ENCODE results near the gene DPP6.

DPP6 gene

DNA sequence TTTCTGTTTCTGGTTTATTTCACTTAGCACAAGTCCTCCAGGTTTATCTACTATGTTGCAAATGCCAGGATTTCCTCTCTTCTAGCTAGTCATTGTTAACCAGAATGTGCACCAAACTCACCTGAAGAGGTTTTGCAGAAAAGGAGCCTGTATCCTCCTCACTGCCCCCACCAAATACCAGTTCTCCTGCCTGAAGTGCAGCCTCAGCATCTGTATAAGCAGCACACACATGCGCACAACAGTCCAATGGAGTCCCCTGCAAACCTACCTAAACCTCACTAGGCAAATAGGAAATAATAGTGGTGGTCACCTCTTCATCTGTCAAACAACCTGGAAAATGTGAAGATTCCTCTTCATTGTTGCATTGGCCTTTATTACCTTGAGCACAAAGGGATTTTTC is 712.9 kb downstream of the DPP6 start:
- DNase-seq (ENCODE audit: extremely low read depth, low read depth): no peak
- TF ChIP-seq CTCF (IDR thresholded peaks at IDR 0.05; ENCODE audit: low read depth, low read length): no peak

GRCh38 chr7:154767142-154767541 is 714.9 kb downstream of the DPP6 start:
- TF ChIP-seq CTCF (IDR thresholded peaks at IDR 0.05; ENCODE audit: low read depth, low read length): no peak

GRCh38 chr7:154767821-154768415 is 715.7 kb downstream of the DPP6 start:
- TF ChIP-seq CTCF (IDR thresholded peaks at IDR 0.05; ENCODE audit: low read depth, low read length): no peak
- DNase-seq (ENCODE audit: extremely low read depth, low read depth): no peak

More at GRCh38 chr7:154767142-154767541, 714.9 kb downstream of the DPP6 start:
- no peak for DNase-seq (ENCODE audit: extremely low read depth, low read depth)

DNA sequence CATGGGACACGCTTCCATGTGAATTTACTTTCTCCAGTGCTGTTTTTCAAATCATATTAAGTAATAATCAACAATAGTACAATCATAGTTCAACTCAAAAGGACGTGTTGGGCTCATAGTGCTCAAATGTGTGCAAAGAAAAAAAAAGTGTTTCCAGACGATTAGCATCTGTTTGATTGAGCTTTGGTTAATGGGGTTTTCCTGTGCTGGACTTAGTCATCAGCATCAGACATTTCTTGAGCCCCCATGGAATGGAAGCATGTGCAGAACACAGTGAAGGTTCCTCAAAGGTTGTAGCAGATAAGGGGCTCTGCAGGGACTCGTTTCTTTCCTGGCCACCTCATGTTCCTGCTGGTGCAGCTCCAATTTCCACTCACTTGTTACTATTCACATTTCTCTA is 716.8 kb downstream of the DPP6 start:
- no peak for DNase-seq (ENCODE audit: extremely low read depth, low read depth)
- no peak for TF ChIP-seq CTCF (IDR thresholded peaks at IDR 0.05; ENCODE audit: low read depth, low read length)

GRCh38 chr7:154769527-154769926 is 717.3 kb downstream of the DPP6 start:
- no peak for TF ChIP-seq CTCF (IDR thresholded peaks at IDR 0.05; ENCODE audit: low read depth, low read length)
- no peak for DNase-seq (ENCODE audit: extremely low read depth, low read depth)

- no peak for TF ChIP-seq CTCF (IDR thresholded peaks at IDR 0.05; ENCODE audit: low read depth, low read length)
- DNase-seq (ENCODE audit: extremely low read depth, low read depth): no peak
Measured at GRCh38 chr7:154770361-154770760, 718.2 kb downstream of the DPP6 start.

DNA sequence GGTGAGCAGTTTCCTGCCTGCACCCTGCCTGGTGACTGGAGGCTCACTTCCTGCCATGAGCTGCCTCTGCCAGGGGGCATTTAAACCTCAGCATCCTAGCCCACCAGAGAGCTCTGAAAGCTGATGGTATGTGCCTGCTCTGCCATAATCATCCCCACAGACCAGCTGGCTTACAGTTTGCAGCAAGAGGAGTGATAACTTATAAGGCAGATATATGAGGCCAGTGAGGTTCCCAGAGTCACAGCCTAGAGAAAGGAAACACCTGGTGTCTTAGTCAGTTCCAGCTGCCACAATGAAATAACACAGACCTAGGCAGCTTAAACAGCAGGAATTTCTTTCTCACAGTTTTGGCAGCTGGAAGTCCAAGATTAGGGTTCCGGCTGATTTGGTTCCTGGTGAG is 718.8 kb downstream of the DPP6 start:
- no peak for DNase-seq (ENCODE audit: extremely low read depth, low read depth)
- TF ChIP-seq CTCF (IDR thresholded peaks at IDR 0.05; ENCODE audit: low read depth, low read length): no peak
